Measurements from ENCODE around the gene CRADD.
"Not testable (repeated sequence)": the region's sequence is repeated elsewhere in the genome, so short reads cannot be mapped to it uniquely, and the experiment has no call there.

CRADD gene

DNA sequence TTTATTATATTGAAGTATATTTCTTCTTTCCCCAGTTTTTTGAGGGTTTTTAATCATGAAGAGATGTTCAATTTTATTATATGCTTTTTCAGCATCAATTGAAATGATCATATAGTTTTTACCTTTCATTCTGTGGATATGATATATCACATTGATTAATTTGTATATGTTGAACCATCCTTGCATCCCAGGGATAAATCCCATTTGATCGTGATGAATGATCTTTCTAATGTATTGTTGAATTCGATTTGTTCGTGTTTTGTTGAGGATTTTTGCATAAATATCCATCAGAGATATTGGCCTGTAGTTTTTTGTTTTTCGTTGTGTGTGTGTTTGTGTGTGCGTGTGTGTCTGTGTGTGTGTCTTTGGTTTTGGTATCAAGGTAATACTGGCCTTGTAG is 196.4 kb downstream of the CRADD start:
- DNase-seq (ENCODE audit: low read depth): no peak

DNA sequence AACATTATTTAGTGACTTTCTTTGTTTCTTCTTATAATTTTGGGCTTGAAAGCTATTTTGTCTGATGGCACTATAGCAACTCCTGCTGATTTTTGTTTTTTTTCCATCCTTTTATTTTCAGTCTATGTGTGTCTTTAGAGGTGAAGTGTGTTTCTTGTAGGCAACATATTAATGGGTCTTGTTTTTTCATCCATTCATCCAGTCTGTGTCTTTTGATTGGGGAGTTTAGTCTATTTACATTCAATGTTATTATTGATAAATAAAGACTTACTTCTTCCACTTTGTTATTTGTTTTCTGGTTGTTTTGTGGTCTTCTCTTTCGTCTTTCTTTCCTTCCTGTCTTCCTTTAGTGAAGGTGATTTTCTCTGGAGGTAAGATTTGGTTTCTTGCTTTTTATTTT is 198.0 kb downstream of the CRADD start:
- DNase-seq (ENCODE audit: low read depth): no peak

DNA sequence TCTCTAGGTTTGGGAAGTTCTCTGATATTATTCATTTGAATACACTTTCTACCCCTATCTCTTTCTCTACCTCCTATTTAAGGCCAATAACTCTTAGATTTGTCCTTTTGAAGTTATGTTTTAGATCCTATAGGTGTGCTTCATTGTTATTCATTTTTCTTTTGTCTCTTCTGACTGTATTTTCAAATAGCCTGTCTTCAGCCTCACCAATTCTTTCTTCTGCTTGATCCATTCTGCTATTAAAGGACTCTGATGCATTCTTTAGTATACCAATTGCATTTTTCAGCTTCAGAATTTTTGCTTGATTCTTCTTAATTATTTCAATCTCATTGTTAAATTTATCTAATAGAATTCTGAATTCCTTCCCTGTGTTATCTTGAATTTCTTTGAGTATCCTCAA is 199.2 kb downstream of the CRADD start:
- no peak for DNase-seq (ENCODE audit: low read depth)

DNA sequence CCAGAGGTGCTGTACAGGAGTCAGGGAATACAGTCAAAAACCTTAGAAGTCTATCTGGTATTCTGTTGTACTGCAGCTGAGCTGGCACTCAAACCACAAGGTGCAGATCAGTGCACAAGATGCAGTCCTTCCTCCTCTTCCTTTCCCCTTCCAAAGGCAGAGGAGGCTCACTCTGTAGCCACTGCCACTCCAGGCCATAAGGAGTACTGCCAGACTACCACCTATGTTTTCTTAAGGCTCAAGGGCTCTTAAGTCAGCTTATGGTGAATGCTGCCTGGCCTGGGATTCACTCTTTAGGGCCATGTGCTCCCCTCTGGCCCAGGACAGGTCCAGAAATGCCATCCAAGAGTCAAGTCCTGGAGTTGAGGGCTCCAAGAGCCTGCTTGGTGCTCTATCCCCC is 200.3 kb downstream of the CRADD start:
- DNase-seq (ENCODE audit: low read depth): no peak

DNA sequence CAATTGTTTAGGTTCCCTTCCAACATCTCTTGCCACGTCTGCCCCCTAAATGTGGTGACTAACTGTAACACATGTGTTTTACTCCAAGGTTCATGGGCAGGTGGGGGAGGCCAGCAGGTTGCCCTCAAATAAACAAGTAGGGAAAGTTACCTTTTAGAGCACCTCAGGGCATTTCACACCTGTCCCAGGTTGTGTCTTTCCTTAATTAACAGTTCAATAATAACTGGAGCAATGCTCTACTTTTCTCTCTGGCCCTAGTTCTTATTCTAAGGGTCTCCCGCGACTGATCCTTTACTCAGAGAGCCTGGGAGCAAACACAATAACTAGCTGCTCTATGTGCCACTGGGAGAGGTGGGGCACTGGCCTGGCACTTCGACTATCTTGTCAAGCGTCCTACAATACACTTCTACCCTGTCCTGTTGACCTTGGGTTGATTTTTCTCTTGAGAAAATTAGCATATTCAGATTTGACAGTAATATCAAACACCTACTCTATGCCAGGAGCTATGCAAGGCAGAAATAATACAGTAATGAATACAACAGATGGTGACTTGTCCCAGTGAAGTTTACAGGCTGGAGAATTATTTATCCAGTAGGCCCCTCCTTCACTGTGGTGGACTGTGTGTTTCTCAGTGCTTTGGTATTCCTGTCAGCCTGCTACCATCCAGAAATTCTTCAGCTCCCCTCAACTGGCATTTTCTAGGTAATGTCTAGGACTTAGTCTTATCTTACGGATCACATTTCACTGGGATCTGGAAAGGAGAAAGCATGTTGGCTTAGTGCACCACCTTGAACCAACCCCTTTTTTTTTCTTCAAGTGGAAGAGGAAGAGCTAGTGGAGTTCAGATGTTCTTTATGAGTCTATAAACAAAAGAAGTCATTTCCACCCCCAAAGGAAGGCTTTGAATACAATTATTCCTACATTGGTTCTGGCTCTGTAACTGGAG is 202.6 kb downstream of the CRADD start:
- DNase-seq (ENCODE audit: low read depth): peak; percentile 95

DNA sequence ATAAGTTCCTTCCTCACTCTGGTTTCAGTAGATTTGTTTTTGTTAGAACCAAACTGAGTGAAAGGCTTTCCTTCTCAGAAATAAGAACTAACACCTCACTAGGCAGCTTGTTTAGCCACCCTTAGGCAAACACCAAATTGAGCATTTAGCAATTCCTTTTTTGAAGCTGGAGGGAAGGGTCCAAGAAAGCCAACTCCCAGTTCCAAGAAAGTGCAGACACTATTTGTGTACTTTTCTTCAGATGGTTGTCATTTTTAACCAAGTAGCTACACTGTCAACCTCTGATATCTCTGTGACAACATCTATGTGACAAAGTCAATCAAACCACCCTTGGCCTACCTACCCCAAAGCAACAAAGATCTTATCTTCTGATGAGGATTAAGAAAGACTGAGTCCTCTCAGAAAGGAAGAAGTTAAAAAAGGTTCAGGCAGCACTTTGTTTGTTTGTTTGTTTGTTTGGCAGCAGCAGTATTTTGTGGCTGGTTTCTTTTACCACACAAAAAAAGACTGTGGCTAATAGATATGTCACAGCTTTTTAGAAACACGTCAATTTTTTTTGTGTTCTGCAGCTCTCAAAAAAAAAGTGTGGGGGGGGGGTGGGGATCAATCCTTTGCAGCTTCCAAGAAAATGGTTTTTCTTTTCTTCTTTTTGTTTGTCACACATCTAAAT is 203.8 kb downstream of the CRADD start:
- DNase-seq (ENCODE audit: low read depth): no peak

DNA sequence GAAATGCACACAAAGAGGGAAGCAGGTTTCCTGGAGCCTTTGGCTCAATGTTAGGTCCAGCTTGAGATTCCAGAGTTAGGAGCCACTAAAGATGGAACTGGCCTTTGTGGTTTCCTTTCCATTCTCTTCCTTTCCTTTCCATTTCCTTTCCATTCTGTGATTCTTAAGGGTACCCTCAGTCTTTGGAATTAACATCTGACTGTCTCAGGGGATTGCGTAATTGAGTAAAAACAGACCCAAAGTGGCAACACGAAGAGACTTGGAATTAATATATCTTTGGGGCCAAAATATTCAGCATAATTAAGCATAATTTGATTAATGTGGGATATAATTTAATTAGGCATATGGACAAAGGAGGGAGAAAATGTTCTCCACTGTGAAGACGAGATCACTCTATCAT is 205.6 kb downstream of the CRADD start:
- no peak for DNase-seq (ENCODE audit: low read depth)

DNA sequence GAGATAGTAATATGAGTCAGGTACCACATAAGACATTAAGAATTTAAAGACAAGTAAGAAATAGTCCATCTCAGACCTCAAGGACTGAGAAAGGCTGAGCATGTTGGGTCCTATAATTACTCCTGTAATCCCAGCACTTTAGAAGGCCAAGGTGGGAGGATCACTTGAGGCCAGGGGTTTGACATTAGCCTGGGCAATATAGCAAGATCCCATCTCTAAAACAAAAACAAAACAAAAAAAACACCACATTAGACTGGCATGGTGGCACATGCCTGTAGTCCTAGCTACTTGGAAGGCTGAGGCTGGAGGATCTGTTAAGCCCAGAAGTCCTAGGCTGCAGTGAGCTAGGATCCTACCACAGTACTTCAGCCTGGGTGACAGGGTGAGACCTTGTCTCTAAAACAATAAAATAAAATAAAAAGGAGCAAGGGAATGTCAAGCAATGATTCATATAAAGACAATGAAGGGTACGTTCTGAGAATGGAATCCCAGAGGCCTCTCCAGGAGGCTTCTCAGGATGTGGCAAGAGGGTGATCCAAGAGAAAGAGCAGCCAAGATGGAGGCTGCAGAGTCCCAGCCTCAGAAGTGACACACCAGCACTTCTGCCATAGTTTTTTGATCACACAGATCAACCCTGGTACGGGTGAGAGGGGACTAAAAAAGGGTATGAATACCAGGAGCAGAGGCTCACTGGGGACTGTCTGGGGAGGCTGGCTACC is 206.4 kb downstream of the CRADD start:
- DNase-seq (ENCODE audit: low read depth): peak; percentile 97

DNA sequence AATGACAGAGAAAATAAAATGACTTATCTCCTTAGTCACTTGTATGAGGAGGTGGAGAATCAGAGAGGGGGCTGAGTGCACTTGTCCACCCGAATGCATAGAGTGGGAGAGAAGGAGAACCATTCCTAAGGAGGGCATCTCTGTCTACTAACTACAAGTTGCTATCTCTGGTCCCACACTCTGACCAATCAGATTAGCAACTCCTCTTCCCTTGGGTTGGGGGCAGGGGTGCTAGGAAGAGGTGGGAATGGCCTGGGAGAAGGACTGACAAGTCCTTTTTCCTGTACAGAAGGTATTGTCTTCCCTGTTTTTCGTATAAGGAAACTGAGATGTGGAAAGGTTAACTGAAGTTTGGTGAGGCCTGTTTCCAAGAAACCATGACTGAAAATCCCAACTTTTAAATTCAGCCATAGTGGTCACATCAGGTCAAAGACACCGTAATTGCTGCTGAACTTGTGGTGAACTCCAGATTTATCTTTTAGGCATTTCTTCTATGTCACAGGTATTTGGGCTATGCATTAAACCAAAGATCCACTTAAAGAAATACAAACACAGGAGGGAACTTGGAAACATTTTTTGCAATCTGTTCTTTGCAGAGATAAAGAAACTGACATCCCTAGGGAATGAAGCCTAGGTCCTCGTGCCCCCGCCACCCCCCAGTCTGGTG is 207.8 kb downstream of the CRADD start:
- DNase-seq (ENCODE audit: low read depth): peak; percentile 88

DNA sequence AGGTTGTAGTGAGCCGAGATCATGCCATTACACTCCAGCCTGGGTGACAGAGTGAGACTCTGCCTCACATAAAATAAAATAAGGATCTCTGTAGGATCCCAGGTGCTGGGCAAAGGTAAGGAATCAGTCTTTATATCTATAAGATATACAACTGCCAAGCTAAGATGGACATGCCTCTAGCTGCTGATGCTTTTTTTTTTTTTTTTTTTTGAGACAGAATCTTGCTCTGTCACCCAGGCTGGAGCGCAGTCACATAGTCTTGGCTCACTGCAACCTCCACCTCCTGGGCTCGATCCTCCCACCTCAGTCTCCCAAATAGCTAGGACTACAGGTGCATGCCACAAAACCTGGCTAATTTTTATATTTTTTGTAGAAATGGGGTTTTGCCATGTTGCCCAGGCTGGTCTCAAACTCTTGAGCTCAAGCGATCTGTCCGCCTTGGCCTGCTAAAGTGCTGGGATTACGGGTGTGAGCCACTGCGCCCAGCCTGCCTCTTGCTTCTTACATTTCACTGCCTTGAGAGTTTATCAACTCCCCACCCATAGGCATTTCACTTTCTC is 208.9 kb downstream of the CRADD start:
- DNase-seq (ENCODE audit: low read depth): not testable (repeated sequence)

DNA sequence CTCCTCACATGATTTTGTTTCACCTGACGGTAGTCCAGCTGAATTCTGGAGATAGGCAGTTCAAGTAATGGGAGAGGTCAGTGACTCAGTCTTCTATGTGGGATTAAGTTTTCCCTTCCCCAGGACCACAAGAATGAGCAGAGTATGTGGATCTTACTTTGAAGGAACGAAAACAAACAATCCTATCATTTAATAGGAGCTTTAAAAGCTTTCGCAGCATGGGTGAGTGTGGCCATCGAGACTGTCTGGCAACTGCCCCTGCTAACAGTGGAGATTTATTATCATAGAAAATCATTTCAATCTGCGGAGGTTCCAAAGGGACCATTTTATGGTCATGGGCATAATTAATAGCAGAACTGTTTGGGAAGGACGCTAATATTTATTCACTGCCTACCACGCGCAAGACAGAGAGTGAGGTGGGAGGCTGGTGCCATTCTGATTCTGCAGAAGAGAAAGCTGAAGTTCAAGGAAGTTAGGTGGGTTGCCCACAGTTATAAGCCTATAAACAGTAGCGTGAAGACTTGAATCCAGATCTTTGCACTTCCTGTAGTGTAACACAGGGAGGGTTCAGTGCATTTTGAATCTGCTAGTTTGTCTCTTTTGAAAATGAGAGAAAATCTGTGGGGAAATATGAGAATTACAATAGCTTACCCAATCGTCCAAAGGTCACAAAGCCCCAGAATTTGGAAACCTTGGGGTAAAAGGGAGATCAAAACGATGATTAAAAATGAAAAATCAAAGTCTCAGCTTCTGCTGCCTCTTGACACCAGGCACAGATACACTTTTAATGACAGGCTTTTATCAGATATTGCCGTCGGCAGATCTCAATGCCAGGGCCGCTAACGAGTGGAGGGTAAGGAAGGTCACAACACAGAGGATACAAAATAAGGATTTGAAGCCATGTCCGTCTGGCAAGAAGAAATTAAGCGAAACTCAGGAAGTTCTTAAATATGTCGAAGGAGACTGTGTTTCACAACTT is 209.6 kb downstream of the CRADD start:
- peak; percentile 98 for DNase-seq (ENCODE audit: low read depth)

DNA sequence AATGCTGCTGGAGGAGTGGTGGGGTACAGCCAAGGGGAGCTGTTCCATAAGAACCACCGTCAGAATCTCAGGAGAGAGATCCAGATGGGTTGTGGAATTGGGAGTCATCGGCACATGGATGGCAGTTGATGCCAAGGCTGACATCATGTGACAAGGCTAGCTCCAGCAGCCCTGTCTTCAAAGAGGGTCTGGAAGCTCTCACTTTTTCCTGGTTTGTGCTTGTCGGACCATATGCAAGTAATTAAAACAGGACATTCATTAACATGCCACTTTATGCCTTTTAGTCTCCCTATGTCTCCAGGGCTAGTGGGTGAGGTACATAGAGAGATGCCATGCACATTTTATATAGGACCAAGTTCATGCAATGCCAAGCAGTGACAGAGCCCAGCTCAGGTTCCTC is 211.8 kb downstream of the CRADD start:
- DNase-seq (ENCODE audit: low read depth): no peak

DNA sequence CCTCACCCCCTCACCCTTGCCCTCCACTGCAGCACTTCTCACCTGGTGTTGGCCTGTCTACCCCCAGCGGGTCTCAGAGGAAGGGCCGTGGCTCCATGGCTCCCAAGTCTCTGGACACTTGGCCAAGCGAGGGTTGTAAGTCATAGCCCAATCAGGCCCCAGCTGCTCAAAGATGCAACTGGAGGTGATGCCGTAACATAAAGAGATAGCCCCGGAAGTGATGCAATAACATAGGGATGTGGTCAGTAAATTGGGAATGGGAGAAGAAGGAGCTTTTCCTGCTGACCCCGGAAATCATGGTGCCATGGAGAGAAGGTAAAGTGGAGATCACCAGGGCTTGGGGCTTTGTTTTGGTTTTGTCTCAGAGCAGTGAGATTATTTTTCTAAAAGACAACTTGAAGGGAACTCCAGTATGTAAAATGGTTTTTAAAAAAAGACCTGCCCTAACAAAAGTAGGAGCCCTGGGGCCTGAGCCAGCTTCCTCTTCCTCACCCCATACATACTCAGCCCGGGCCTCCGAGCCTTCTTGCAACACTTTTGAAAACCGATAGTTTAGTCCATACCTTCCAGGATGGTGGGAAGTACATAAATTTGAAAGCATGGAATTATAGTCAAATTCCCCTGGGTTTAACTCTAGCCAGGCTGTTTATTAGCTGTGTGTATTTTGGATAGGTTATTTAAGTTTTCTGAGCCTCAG is 212.5 kb downstream of the CRADD start:
- no peak for DNase-seq (ENCODE audit: low read depth)

DNA sequence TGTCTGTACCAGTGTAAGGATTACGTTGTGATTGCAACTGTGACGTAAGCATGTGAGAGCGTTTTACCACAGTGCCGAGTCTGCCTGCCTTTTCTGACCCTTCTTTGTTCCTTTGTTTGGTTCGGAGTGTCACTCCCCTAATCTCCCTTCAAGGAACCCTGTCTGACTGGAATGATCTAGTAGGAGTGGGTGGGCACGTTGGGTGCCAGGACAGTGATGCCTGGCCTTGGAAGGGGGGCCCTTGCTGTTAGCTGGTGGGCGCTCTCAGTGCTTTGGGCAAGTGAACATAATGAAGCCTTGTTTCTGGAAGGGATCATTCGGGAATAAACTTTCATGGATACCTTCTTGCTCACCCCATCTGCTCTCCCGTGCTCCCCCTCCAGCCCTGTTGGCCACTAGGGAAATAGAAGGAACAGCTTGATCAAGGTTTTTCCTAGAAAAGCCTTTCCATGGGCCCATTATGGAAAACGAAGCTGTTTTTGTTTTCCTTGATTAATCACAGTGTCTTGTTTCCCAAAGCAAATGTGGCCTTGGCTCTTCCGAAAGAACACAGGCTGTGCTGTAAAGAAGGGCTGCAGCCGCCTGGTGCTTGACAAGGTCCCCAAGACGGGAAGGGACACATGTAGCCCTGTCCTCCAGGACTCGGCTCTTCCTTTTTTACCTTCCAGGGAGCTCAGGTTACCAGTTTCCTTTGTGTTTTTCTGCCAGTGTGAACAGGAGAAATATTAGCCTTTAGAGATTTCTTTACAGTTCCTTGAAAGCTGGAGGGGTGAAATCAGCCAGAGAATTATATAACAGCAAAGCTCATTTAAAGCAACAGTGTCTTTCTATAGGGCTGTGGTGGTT is 215.5 kb downstream of the CRADD start:
- no peak for DNase-seq (ENCODE audit: low read depth)

DNA sequence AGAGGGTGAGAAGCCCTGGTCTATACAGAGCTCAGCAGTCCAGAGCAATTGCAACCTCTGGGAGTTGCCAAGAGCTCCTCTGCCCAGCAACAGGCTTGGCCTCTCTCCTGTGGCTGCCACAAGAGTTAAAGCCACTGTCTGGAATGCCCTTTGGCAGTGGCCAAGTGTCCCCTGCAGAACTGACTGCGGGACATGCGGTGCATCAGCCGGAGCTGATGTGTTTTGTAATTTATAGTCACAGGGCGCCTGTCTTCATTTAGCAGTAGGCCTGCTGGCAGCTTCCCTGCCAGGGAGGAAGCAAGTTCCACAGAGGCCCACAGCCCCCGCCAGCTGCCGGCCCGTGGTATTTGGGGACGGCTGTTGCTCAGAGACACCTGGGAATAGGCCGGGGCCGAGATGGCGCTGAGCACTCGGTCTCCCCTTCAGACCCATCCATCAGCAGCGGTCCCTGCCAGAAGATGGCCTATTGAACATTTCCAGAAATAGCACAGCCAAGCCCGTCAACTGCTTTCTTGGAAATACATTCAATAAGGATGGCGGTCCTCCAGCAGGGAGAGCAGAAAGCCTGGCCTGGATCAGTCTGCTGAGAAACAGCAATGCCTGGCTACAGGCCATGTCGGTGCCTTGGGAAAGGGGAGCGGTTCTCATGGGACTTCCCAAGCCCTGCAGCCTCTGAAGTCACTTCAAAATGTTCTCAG is 217.4 kb downstream of the CRADD start:
- peak; percentile 80 for DNase-seq (ENCODE audit: low read depth)

DNA sequence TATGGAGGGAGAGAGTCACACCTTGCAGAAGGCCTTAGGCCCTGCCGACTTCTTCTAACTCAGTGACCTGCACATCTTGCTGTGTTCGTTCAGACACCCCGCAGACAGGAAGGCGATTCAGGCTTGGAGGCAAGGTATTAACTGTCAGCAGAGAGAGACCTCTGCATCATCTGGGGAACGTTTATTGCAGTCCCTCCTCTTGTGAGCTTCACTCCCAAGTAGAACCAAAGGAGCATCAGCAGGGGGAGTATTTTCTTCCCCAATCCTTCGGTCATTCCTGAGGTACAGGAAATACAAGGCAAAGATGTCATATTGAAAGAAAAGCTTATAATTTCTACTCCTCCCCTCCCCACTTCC is 217.9 kb downstream of the CRADD start:
- DNase-seq (ENCODE audit: low read depth): peak; percentile 78

DNA sequence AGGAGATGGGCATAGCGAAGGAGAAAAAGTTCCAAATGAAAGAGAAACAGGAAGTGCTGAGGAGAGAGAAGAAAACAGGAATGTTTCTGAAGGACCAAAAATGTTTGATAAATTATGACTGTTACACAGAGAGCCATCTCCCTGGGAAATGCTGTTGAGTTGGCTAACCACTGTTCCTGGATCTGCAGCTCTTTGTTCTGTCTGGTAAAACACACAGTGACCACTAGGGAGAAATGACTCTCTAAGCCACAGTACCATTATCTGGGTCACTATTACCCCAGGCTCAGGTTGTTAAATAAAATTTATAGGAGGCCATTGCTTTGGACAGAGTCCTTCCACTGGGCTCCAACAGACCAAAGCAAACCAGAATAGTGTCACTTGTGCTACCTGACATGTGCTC is 219.3 kb downstream of the CRADD start:
- DNase-seq (ENCODE audit: low read depth): peak; percentile 50

DNA sequence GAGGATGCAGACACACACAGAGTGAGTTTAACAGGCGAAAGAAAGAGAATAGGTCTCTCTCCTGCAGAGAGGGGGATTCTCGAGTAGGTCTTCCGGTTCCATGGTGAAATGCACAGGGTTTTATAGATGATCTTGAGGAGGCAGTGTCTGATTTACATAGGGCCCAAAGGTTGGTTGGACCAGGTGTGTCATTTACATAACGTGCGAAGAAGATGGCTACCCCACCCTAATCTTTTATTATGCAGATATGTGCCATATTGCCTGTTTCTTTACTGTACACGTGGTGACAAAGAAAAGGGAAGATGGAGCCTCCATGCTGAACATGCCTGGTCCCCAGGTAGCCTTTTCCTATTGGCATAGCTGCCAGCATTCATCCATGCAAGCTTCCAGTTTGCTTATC is 219.8 kb downstream of the CRADD start:
- no peak for DNase-seq (ENCODE audit: low read depth)

DNA sequence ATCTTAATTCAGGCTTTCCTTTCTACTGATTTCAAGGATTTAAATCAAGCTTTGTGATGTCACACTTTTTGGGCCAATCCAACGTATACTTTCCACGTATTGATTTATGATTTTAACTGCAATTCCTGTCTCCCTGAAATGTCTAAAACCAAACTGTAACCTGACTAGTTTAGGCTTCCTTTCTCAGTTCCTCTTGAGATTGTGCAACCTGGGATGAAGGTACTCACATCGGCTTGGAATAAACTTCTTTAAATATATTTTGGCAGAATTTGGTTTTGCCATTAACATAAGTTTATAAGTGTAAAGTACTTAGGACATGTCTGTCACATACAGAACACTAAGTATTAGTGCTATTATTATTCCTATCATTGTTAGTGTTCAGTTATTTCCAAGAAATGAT is 224.6 kb downstream of the CRADD start:
- no peak for DNase-seq (ENCODE audit: low read depth)
